Measurements from ENCODE around the gene SLC30A1. TPM values are rescaled to one million over a fixed set of nuclear protein-coding genes. Genes with fewer than 3 reads are reported as not detected.
"Not testable (repeated sequence)": the region's sequence is repeated elsewhere in the genome, so short reads cannot be mapped to it uniquely, and the experiment has no call there.

Gene SLC30A1
- total RNA-seq, 1 donor from 2014 or later, result 31.9 TPM

DNA sequence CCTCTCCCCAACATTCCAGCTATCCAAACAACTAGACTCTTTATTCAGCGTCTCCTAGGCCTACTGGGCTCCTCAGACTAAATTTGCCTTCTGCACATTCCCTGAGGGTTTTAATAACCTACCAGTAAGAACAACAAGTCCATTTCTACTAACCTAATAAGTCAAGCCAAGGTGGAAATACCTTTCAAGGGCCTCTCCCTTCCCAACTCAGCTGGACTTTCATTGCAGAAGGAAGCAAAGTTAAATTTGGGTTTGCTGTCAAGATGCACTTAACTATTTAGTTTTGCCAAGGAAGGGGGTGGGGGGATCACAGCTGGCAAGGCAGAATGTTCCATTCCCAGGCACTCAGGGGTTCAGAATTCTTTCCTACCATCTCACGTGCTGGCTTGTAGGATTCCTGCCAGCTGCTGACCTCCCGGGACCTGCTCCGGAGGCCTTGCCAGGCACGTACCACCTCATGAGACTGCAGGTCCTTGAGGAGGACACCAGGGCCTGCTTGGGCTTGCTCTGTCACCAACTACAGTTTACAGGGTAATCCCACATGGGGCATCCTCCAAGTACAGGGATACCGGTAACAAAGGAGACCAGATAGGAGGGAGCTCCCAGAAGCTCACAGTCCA, 29.8 kb downstream of the SLC30A1 start:
- no peak for DNase-seq (ENCODE audit: low read depth in 2 of 2)

DNA sequence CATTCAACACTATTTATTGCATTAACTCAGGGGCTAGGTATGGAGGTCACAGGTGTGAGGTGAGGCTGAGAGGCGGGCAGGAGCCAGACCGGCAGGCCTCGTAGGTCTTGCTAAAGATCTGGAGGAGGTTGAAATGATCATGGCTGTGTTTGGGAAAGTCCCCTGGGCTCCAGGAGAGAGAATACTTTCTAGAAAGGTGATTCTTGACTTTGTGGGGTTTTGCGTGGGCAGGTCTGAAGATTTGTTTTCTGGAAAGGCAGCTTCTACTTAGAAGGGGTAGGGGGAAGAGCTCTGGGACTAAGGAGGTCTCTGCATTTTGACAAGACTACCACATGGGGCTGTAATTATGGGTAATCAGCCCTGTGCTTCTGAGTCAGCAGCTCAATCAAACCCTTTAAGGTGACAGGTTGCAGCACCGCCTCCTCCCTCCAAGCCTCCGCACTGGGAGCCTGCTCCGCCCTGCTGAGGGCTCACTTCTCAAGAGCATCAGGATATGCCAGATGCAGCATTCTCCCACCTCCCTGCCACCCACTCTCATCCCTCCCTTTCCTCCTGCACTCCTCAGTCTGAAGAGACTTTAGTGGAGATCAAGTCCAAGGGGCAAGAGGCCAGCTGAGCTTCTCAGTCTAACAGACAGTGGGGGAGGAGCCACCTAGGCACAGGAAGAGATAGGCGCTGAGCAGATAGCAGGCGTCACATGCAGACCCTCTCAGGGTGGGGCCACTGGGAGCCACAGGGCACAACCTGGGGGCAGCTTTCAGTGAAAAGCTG, 30.5 kb downstream of the SLC30A1 start:
- DNase-seq (ENCODE audit: low read depth in 2 of 2), result no peak

DNA sequence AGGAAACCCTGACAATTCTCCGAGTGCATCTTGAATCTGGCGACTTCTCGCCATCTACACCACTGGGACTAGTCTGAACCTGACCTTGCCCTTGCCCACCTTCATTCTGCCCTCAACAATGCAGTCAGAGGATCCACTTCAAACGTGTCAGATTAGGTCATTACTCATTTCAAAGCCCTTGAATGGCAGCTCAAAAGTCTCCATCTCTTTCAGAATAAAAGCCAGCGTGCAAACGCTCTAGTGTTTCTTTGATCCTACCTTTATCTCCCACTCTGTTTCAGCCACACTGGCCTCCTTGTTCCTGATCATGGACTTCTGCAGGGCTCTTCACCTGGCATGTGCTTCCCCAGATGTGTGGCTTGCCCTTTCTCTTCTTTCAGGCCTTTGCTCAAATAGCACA, 31.3 kb downstream of the SLC30A1 start:
- no peak for DNase-seq (ENCODE audit: low read depth in 2 of 2)

DNA sequence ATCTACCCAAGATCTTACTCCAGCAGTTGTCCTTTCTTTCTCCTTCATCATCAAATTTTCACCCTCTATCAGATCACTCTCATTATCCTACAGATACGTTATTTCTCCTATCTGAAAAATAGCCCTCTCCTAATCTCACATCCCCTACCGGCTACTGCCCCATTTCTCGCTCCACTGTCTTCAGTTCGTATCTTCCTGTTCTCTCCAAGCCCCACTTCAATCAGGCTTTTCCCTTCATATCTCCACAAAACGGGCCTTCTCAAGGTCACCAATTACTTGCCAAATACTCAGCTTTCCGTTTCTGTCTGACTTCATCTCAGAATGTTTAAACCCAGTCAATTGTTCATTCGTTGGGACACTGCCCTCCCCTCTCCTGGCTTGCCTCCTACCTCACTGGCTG, 32.4 kb downstream of the SLC30A1 start:
- DNase-seq (ENCODE audit: low read depth in 2 of 2), result no peak

DNA sequence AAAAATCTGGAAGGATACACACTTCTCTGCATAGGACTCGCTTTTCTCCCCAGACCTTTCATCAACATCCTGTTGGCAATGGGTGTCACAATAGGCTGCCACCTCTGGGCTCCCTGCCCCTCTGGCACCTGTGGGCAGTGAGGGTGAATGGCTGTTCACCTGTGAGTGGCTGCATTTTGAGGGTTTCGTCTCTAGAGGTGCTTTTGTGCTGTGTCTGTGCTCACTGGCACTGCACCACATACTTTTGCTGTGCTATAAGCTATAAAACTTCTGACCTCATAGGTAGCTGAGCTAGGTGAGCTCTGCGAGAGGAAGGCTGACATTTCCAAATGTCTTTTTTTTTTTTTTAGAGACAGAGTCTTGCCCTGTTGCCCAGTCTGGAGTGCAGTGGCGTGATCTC, 35.9 kb downstream of the SLC30A1 start:
- DNase-seq (ENCODE audit: low read depth in 2 of 2), result no peak

DNA sequence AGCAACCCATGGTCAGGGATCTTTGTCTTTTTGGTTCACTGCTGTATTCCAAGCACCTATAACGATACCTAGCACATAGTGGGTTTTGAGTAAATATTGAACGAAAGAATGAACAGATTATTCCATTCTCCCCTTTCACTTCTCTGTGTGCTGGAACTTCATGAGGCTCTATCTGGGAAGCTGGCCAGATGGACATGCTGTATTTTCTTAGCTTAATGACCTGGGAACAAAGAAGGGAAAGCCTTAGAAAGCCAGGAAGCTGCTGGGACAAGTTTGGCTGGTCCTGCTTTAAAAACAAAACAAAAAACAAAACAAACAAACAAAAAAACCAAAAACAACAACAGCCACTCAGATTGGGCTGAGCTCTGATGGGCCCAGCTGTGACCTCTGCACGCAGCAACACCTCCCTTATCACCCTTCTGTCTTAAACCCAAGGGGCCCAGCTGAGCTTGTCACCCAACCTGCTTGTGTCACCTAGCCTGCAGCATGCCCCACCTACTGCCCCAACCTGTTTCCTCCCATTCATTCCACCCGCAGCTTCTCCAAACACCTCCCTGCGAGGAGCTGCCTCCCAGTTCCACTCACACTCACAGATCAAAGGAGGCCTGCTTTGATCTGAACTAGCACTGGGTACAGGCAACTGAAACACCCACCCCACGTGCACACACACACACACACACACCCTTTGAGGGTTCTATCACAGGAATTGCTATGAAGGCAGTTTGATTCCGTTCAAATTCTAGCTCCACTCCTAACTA, 37.1 kb downstream of the SLC30A1 start:
- DNase-seq (ENCODE audit: low read depth in 2 of 2), result peak; percentile 16 to 69

DNA sequence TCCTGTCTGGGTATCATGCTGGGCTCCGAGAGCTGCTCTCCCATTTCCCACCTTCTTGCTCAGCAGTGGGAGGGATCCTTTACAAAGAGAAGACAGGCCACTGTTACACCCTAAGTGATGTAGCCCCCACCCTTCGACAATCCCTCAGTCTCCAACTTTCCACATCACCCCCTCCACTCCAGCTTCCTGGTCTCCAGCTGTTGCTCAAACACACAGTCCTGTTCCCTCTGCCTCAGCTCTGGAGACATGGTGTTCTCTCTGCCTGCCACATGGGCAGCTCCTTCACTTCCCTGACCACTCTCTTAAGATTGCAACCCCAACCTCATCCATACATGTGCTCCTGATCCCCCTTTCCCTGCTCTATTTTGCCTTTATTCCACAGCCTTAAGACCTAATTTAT, 37.7 kb downstream of the SLC30A1 start:
- no peak for DNase-seq (ENCODE audit: low read depth in 2 of 2)

DNA sequence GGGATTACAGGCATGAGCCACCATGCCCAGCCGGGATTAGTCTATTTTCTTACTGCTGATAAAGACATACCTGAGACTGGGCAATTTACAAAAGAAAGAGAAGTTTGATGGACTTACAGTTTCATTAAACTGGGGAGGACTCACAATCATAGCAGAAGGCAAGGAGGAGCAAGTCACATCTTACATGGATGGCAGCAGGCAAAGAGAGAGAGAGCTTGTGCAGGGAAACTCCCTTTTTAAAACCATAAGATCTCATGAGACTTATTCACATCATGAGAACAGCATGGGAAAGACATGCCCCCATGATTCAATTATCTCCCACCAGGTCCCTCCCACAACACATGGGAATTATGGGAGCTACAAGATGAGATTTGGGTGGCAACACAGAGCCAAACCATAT, 38.1 kb downstream of the SLC30A1 start:
- not testable (repeated sequence) for DNase-seq (ENCODE audit: low read depth in 2 of 2)

DNA sequence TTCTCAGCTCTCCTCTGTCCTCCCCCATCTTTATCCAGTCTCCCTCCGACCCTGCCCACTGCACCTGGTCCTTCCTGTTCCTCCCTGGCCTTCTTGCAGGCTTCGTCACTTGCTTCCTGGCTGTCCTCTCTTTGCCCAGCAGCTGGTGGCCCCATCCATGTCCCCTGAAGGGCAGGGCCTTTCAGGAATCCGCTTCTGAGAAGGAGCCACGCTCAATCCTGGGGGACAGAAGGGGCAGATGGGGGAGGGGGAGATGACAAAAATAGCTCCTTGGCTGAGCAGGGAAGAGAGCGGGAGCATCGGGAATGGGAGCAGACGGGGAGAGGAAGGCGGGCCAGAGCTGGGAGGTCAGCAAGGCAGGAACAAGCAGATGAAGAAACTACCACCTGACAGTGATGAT, 40.7 kb downstream of the SLC30A1 start:
- no peak for DNase-seq (ENCODE audit: low read depth in 2 of 2)

DNA sequence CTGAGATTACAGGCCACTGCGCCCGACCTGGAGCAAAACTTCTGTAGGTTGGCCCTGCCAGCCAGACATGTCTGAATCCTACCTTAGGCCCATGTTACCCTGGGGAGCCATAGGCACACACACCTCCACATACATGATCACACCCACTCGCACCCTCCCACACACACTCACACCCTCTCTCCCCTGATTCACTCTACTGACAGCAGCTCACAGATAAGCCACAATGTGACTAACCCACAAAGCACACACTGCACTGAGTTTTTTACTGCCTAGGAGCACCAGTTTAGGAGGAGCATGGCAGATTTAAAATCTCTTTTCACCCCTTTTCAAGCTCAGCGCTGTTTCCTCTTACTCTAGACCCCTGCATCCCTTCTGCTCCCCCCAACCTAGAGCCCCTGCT, 41.7 kb downstream of the SLC30A1 start:
- no peak for DNase-seq (ENCODE audit: low read depth in 2 of 2)

DNA sequence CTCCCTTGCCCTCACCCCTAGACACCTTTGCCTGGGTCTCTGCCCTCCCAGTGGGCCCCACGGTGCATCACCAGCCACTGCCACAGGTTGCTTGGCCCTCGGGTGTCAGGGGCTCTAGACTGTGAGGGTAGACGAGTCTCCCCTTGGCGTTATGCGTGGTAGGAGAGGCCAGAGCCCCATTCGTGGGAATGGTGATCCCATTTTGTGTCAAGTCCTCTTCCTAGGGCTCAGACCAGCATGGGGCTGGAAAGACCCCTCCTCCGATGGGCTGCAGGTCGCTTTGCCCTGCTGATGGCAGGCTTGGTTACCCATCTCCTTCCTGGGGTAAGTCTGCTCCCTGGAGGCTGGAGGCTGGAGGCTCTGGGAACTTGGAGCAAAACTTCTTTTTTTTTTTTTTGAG, 42.4 kb downstream of the SLC30A1 start:
- no peak for DNase-seq (ENCODE audit: low read depth in 2 of 2)

DNA sequence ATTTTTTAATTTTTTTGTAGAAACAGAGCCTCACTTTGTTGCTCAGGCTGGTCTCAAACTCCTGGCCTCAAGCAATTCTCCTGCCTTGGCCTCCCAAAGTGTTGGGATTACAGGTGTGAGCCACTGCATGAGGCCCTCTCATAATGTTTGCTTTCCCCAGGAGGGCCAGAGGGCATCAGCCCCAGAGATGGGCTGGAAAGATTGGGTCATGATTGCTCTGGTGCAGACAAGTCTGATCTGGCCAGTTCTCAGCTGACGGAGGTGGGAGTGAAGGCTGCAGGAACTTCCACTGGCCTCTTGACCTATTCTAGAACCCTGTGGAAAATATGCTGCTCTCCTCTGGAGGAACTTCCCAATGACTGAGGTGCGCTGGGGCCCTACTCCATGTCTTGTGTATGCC, 43.6 kb downstream of the SLC30A1 start:
- no peak for DNase-seq (ENCODE audit: low read depth in 2 of 2)

DNA sequence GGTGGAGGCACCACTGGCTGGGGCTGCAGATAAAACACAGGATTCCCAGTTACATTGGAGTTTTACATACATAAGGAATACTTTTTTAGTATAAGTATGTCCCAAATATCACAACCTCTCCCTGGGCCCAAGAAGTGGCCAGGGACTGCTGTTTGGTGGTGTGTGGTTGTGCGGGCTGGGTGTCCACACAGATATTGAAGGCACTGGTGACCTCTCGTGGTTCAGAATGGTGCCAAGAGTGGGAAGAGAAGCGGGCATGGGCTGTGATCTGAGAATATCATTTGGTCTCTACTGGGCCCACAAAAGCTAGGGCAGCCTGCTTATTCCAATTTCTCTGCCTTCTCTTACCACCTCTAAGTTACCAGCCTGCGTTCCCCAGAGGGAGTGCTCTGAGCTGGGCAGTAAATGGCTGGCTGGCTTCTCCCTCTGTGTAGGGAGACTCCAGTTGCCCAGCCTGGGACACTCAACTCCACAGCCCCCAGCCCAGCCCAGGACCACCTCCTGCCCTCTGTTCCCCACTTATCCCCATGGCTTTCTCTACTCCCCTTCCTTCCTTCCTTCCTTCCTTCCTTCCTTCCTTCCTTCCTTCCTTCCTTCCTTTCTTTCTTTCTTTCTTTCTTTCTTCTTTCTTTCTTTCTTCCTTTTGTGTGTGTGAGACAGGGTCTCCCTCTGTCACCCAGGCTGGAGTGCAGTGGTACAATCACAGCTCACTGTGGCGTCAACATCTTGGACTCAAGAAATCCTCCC, 44.2 kb downstream of the SLC30A1 start:
- DNase-seq (ENCODE audit: low read depth in 2 of 2), result no peak

DNA sequence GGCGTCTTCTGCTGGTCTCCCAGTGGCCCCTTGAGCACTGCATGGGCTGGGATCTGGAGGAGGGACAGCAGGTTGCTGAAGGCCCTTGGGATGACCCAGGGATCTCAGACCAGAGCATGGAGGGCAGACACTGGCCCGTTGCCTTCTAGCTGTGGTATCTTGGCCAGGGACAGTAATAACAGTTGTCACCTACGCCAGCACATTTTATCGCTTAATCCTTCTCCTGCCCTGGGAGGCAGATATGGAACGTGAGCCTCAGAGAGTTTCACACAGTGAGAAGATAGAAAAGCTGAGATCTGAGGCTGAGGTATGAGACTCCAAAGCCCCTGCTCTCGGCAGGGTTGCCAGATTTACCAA, 46.9 kb downstream of the SLC30A1 start:
- DNase-seq (ENCODE audit: low read depth in 2 of 2), result no peak

DNA sequence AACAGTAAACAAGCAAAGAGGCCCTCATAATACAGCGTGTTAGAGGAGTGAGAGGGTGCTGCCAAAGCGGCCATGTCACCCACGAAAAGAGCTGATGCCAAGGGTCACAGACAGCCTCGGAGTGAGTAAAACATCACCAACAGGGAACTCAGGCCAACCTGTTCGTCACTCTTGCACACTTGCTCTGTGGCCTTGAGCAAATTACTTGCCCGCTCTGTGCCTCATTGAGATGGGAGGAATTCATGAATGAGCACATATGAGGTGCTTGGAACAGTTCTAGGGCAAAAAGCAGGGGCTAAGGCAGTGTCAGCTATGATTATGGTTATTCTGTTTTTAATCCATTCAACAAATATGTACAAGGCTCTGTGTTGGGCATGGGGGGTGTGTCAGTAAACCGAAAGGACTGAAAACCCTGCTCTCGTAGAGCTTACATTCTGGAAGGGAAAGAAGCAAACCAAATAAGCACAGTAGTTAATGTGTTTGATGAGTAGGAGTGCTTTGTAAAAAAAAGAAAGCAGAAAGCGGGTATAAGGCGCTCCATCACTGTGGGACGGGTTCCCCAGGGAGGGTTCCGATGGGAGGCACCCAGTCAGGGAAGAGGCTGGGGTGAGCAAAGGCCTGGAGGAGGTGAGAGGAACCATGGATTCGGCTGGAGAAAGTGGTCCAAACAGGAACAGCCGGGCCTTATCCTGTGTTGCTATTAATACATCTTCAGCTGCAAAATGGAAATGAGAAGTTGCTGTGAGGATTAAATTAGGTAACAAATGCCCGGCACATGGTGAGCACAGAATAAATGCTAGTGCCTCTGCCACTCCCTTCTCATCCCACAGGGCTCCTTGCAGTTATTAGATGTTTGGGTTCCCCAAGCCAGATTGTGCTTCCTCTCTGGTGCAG, 47.5 kb downstream of the SLC30A1 start:
- DNase-seq (ENCODE audit: low read depth in 2 of 2), result no peak

DNA sequence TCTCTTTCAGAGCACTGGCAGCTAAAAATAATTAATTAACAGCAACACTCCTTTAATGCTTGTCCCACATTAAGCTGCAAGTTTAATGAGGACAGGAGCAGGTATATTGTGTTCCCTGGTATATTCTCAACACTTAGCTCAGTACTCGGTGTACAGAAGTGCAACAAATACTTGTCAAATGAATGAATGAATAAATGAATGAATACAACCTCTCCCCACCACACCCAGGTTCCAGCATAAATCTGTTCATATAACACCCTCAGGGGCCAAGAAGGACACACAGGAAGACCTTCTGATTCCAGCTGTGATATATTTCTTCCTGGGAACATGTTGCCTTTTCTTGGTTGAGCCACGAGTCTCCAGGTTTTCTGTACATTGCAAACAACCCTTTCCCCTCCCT, 48.9 kb downstream of the SLC30A1 start:
- DNase-seq (ENCODE audit: low read depth in 2 of 2), result no peak

DNA sequence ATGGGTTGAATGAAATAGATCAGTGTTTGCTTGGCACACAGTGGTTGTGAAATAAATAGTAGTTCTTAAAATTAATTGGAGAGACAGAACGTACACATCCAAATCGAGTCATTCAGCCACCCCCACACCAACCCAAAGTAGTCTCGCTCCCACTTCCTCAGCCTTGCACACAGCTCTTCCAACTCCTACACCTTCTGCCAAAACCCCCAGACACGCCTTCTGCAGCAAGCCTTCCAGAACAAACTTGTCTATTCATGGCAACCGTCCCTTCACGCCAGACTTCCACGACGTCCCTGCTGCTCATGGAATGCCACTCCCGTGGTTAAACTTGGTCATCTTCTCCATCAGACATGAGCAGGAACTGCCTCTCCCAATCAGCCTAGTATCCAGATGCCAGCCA, 49.5 kb downstream of the SLC30A1 start:
- no peak for DNase-seq (ENCODE audit: low read depth in 2 of 2)

DNA sequence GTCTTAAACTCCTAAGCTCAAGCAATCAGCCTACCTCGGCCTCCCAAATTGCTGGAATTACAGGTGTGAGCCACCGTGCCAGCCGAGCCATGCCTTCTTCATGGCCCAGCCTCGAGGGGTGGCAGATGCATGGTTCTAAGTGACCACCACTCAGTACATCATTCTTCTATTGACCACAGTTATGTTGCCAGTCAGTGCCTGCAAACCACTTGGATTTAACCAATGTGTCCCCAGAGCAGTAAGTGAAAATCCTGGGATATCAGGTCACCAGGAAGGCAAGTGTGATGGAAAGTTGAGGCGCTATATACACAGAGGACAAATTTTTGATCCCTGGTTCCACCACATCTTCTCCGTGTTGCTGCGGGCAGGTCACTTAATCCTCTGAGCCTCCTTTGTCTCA, 50.0 kb downstream of the SLC30A1 start:
- no peak for DNase-seq (ENCODE audit: low read depth in 2 of 2)

DNA sequence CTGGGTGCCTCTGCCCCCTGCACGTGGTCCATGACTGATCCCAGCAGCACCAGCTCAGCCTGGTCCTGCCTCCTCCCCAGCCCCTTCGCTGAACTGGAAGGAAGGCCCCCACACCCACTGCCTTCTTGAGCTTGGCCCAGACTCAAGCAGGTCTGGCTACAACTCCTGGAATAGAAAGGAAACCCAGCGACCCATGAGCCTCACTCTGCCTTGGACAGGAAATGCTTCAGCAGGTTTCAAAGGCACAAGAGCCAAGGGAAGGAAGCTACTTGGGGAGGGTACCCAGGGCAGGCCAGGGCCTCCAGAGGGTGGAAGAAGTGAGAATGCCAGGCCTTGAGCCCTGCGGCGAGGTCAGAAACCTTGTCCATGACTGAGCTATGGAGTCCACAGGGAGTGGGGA, 51.1 kb downstream of the SLC30A1 start:
- DNase-seq (ENCODE audit: low read depth in 2 of 2), result peak in 1 of 2 donors; percentile 55

DNA sequence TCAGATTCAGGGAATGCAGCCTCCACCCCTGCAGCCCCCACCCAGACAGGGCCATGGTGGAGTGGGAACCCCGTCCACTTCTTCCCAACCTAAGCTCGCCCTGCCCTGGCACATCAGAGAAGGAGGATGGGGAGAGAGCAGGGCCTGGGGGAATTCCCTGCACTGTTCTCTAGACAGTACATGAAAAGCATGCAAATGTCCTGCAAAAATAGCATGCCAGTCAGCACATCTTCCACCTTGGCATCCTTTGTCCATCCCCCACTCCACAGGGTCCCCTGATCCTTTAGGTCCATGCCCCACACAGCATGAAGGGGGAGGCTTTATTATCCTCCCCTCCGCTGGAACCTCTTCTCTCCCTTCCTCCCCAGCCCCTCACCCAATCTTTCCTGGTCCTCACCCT, 52.0 kb downstream of the SLC30A1 start:
- DNase-seq (ENCODE audit: low read depth in 2 of 2), result no peak

DNA sequence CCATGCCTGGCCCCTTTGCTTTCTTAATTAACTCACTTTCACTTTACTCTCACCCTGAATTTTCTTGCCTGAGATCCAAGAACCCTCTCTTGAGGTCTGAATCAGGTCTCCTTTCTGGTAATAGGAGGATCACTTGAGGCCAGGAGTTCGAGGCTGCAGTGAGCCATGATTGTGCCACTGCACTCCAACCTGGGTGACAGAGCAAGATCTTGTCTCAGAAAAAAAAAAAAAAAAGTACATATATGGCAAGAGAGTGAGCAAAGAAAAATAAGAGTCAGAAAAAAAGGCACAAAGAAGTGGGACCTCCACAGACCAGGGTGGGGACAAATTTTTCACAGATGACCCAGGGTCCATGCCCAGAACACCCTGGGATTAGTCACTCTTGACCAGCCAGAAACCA, 52.9 kb downstream of the SLC30A1 start:
- DNase-seq (ENCODE audit: low read depth in 2 of 2), result no peak

All from lung microvascular endothelial cell (primary cell).